Measurements from ENCODE around the gene IQGAP2. TPM values are rescaled to one million over a fixed set of nuclear protein-coding genes. Genes with fewer than 3 reads are reported as not detected.

Gene IQGAP2
- total and polyA plus RNA-seq, 9 of the 15 experiments (the other 6 are each of a cell fraction or from before 2014, with no cell fraction given), result 8.7 to 23.2 (median 17.4) TPM

GRCh38 chr5:76620166-76620565 lies 217.1 kb downstream of the IQGAP2 start:
- 45% methylated on average over 5 of the region's 5 CpGs for WGBS (ENCODE audit: insufficient coverage, low coverage, missing lambda C conversion rate)
- Histone ChIP-seq H3K4me1 (replicated peaks in 1 of 2; ENCODE audit: control insufficient read depth in 2 of 2, insufficient read depth in 2 of 2, low read length in 2 of 2) (peaks cover 0 to 12% of the 10 kb centered on the region in 2 experiments; a peak in 3 of 5 replicates), H3K9me1 (ENCODE audit: control insufficient read depth, insufficient read depth, low read length) (no peaks in the 10 kb centered on the region), H3K9me3 (replicated peaks; ENCODE audit: control insufficient read depth, insufficient read depth, low read depth, low read length) (no peaks in the 10 kb centered on the region), H3K27ac (ENCODE audit: extremely low read depth, low read depth, low read length) (no peak overlapping the region), H3K4me2 (ENCODE audit: insufficient read depth, low read length) (no peak overlapping the region), H3K4me3 (no peak overlapping the region), H2AFZ (ENCODE audit: low read depth, low read length) (no peak overlapping the region), H3K9ac (ENCODE audit: insufficient read depth in 1 of 2, low read depth in 2 of 2, low read length in 2 of 2) (no peak overlapping the region), H3K27me3 (ENCODE audit: control insufficient read depth in 2 of 2, insufficient read depth in 2 of 2, low read length in 2 of 2) (no peaks in the 10 kb centered on the region), H4K20me1 (replicated peaks; ENCODE audit: control insufficient read depth, insufficient read depth, low read length) (no peaks in the 10 kb centered on the region), H3K79me2 (ENCODE audit: control insufficient read depth, insufficient read depth, low read length) (no peaks in the 10 kb centered on the region), H3K36me3 (ENCODE audit: control insufficient read depth, insufficient read depth, low read length) (no peaks in the 10 kb centered on the region)
- in situ Hi-C loops (cut with MboI), result no loop called here
- CTCF ChIA-PET (ENCODE audit: low intra/inter-chr PET ratio), result no interaction called here
- intact Hi-C loops (cut with micrococcal nuclease), result no loop called here
- ATAC-seq (peak; percentile 66), FAIRE-seq (peak; percentile 49), DNase-seq (ENCODE audit: extremely low read depth in 1 of 4, low spot score in 3 of 4) (peak; percentile 14 to 40 (median 26))
- BruUV-seq (replicated peaks), result no TSS peak
- POLR2A ChIA-PET, result interaction anchor here (0.9 kb wide), 1 partner anchor 8 kb away, joined by 3 read pairs; no protein-coding TSS in a partner anchor
- TF ChIP-seq E2F6 (IDR thresholded peaks at IDR 0.05; ENCODE audit: borderline replicate concordance in 1 of 2, extremely low read depth in 1 of 2, insufficient read depth in 1 of 2, insufficient read length in 1 of 2, low read depth in 1 of 2, low read length in 1 of 2, poor library complexity in 1 of 2, severe bottlenecking in 1 of 2) (peak in 1 of 2 experiments; percentile 64), DPF2 (IDR thresholded peaks at IDR 0.05) (0 out of 2 replicates have a peak, but pooled peaks have one; percentile 17), EP300 (IDR thresholded peaks at IDR 0.05; ENCODE audit: low read length) (no peak), ARID1B (IDR thresholded peaks at IDR 0.05) (no peak), YY1 (IDR thresholded peaks at IDR 0.05; ENCODE audit: borderline replicate concordance in 1 of 3, control insufficient read depth in 1 of 3, extremely low read depth in 1 of 3, insufficient read depth in 3 of 3, insufficient read length in 1 of 3, insufficient replicate concordance in 2 of 3, low read depth in 1 of 3, low read length in 2 of 3) (peak in 1 of 3 experiments; percentile 32), CBX3 (IDR thresholded peaks at IDR 0.05; ENCODE audit: borderline replicate concordance in 1 of 2, low read length in 2 of 2) (0 out of 3 replicates have a peak, but pooled peaks of 1 of the 2 experiments have one; percentile 18), ZNF316 (IDR thresholded peaks at IDR 0.05) (peak; percentile 26; the same call in 1 of the 2 replicates)
- TF ChIP-seq, protein P1, sequence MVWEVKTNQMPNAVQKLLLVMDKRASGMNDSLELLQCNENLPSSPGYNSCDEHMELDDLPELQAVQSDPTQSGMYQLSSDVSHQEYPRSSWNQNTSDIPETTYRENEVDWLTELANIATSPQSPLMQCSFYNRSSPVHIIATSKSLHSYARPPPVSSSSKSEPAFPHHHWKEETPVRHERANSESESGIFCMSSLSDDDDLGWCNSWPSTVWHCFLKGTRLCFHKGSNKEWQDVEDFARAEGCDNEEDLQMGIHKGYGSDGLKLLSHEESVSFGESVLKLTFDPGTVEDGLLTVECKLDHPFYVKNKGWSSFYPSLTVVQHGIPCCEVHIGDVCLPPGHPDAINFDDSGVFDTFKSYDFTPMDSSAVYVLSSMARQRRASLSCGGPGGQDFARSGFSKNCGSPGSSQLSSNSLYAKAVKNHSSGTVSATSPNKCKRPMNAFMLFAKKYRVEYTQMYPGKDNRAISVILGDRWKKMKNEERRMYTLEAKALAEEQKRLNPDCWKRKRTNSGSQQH (CRISPR knock-in tag; IDR thresholded peaks at IDR 0.05), result 0 out of 2 replicates have a peak, but pooled peaks have one; percentile 16
